Stimulated activated CD8-positive, alpha-beta memory T cell treated with anti-CD3 and anti-CD28 coated beads, Interleukin-7, amount 100 ng/mL, for 4 hours (primary cell): ENCODE data around the gene CCDC78.
A peak's percentile ranks its signal among the peaks of the same experiment; 100 is the strongest.
"Not testable (repeated sequence)": the region's sequence is repeated elsewhere in the genome, so short reads cannot be mapped to it uniquely, and the experiment has no call there.

Source experiments
- DNase-seq, 2 donors: peaks; one replicate each; pipeline ENCODE4 v3.0.0-alpha.2; 2020; ENCODE audit warnings: low read depth in 2 of 2

Gene CCDC78

GRCh38 chr16:760545-761343 is 34.5 kb upstream of the CCDC78 start, which contains the start of gene MSLN:
MSLN (plus strand) TSS chr16:760734; CDS start chr16:762681, 1,947 bp downstream.
- no peak for DNase-seq

GRCh38 chr16:760065-760464 is 33.8 kb upstream of the CCDC78 start:
- no peak for DNase-seq

- DNase-seq: no peak
These were observed 33.1 kb upstream of the CCDC78 start for GRCh38 chr16:759110-759910.

GRCh38 chr16:756428-756827 is 30.2 kb upstream of the CCDC78 start:
- DNase-seq: no peak

GRCh38 chr16:754656-755055 is 28.4 kb upstream of the CCDC78 start:
- no peak for DNase-seq

- DNase-seq: not testable (repeated sequence)
These were observed 27.9 kb upstream of the CCDC78 start for GRCh38 chr16:754121-754607.

GRCh38 chr16:752007-752312 is 25.7 kb upstream of the CCDC78 start:
- DNase-seq: no peak

- no peak for DNase-seq
These were observed 25.1 kb upstream of the CCDC78 start for GRCh38 chr16:751152-752006.

GRCh38 chr16:750485-750884 is 24.2 kb upstream of the CCDC78 start:
- DNase-seq: no peak

GRCh38 chr16:749010-749409 is 22.8 kb upstream of the CCDC78 start:
- DNase-seq: no peak

- no peak for DNase-seq
These were observed 21.9 kb upstream of the CCDC78 start for GRCh38 chr16:747978-748746.

- DNase-seq: no peak
These were observed 20.4 kb upstream of the CCDC78 start for GRCh38 chr16:746637-747036.

GRCh38 chr16:745739-746138 is 19.5 kb upstream of the CCDC78 start:
- DNase-seq: no peak

GRCh38 chr16:743794-744500 is 17.7 kb upstream of the CCDC78 start:
- no peak for DNase-seq

- not testable (repeated sequence) for DNase-seq
These were observed 16.7 kb upstream of the CCDC78 start for GRCh38 chr16:742894-743293.

GRCh38 chr16:741986-742629 is 15.9 kb upstream of the CCDC78 start:
- no peak for DNase-seq

- DNase-seq: peak; percentile 80 to 88
These were observed 14.7 kb upstream of the CCDC78 start, which contains the start of gene CIAO3 for GRCh38 chr16:740764-741505. CIAO3 (minus strand) TSS chr16:740997; CDS start chr16:740985, 12 bp downstream.

GRCh38 chr16:740459-740763 is 14.2 kb upstream of the CCDC78 start:
- no peak for DNase-seq
